Heart left ventricle (tissue), 13 donors: Measurements from ENCODE around the gene CCNY.

Experiments used
- CTCF ChIP-seq, 12 donors: fragments of 200-600 bp; sonication (generic) in 4 of 12; IDR thresholded peaks; one replicate each; pipeline versions ENCODE4 v1.5.0 to v1.8.0; 2018 to 2022; ENCODE audit warnings: antibody characterized with exemption in 12 of 12, mild to moderate bottlenecking in 5 of 12
- POLR2A ChIP-seq, 2 donors: fragments of 450-650 bp; IDR thresholded peaks; one replicate each; pipeline ENCODE4 v1.6.1; 2017; ENCODE audit warnings: antibody characterized with exemption in 2 of 2, mild to moderate bottlenecking in 2 of 2, moderate library complexity in 2 of 2
- donor health status: ischemic (EF 13 %, LVEDD 7.1; RV severe dilation, severe dysfunction).
- donor health status: DM: no; HTN: yes; CAD: no.
- donor health status: DM: no; HTN: no; CAD: no.
- donor health status: ischemic (EF 25% LVEDD 6.9; RV normal size, moderate dysfunction).
- donor health status: ischemic (EF 25% LVEDD 5.7; RV mildly dilated, moderate dysfunction).
- donor health status: ischemic (EF 35%, LVEDD 5.7; RV mildly dilated, moderate dysfunction).
- donor health status: nonischemic (EF 11% LVEDD 7.7; RV severe dilation, severe dysfunction).
- donor health status: DM: yes; HTN: yes; CAD: no.
- donor health status: PGD.
- donor health status: ischemic (EF 29% LVEDD 5.4; RV normal size, mild dysfunction).
- donor health status: nonischemic (EF 23%, LVEDD 6.1; RV moderate dilation, normal function).

DNA sequence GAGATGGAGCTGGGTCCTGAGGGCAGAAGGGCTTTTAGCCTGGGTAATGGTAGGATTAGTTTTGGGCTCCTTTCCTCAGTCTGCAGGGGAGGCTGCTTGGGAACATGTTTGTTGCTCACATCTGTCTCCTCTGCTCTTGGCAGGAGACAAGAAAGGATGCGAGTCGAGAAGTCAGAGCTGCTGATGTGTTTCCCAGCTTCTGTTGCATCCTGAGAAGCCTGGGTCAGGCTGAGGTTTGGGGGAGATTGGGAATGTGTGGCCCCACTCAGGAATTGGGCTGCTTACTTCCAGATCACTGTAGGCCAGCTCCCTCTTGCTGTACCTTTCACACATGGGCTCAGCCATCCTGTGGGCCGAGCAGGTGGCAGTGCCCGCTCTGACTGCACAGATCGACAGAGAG, 79.2 kb downstream of the CCNY start:
- no peak for TF ChIP-seq CTCF (IDR thresholded peaks at IDR 0.05)
- TF ChIP-seq POLR2A (IDR thresholded peaks at IDR 0.05), result no peak
